RPMI8226 (cell line): ENCODE measurements around the gene C10orf71.
A peak's percentile ranks its signal among the peaks of the same experiment; 100 is the strongest.

Source experiments
- DNase-seq: peaks from one replicate; pipeline ENCODE4 v3.0.0-alpha.2; 2015

C10orf71 gene

GRCh38 chr10:49275896-49276295 is 23.1 kb upstream of the C10orf71 start:
- no peak for DNase-seq

DNA sequence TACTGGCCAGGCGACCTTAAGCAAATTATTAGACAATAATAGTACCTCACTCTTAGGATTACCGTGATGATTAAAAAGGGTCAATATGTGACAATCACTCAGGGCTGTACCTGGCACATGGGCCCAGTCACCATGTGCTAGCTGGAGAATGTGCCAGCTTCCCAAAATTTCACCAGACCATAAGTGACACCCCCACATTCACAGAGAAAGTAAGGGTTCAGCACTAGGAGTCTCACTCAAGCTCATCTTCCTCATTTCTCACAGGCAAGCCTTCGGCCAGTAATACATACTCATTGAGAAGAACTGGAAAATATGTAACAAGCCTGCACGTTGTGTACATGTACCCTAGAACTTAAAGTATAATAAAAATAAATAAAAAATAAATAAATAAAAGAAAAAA is 22.4 kb upstream of the C10orf71 start:
- DNase-seq = no peak

GRCh38 chr10:49277973-49278372 is 21.0 kb upstream of the C10orf71 start:
- DNase-seq = no peak

DNA sequence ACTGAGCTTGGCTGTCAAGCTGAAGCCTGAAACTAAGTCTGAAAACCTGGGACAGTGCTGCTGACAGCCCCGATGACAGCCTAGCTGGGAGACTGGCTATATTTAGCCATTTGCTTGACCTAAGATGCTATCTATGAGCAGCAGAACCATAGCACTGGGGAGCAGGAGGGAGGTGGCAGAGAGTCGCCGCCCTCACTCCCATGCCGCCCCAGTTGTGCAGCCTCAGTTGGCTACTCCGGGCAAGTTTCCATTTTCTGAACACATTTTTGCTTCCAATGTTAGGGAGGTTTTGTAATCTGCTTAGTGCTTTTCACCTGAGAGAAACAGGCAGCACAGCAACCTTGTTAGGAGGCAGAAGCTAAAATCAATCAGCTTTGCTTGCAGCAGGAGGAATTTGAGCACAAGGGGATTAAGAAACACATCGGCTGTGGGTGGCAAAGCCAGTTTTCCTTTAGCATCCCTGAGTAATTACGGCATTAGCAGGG is 20.4 kb upstream of the C10orf71 start:
- no peak for DNase-seq

GRCh38 chr10:49279015-49279880 is 19.7 kb upstream of the C10orf71 start:
- no peak for DNase-seq

DNA sequence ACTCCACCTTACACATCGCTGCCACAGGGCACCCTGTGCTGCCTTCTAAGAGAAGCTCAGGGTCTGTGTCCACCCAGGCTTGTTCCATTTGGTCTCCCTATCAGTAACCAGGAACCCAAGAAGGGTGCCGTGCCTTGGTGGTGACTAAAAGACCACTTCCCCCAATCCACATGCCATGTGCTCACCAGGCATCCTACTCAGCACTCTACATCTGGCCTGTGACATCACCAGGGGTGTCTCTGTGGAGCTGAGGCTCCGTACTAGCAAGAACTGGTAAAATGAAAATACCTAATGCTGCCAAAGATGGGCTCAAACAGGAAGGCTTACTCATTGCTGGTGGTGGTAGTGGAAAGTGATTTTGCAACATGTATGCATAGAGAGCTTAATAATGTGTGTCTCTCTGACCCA is 19.0 kb upstream of the C10orf71 start:
- no peak for DNase-seq

- DNase-seq = no peak
Measured at GRCh38 chr10:49281461-49281860, 17.5 kb upstream of the C10orf71 start.

GRCh38 chr10:49282306-49282705 is 16.7 kb upstream of the C10orf71 start:
- DNase-seq = no peak

GRCh38 chr10:49282879-49283341 is 16.1 kb upstream of the C10orf71 start:
- no peak for DNase-seq

GRCh38 chr10:49283491-49283890 is 15.5 kb upstream of the C10orf71 start:
- DNase-seq = no peak

GRCh38 chr10:49284356-49284755 is 14.6 kb upstream of the C10orf71 start:
- DNase-seq = no peak

DNA sequence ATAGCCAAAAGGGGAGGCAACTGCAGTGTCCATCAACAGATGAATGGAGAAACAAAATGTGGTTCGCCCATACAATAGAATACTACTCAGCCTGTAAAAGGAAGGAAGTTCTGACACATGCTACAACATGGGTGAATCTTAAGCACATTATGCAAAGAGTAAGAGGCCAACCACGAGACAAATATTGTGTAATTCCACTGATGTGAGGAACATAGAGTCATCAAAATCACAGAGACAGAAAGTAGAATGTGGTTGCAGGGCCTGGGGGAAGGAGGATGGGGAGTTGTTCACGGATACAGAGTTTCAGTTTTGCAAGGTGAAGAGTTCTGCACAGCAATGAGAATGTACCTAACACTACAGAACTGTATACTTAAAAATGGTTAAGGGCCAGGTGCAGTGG is 13.7 kb upstream of the C10orf71 start:
- DNase-seq = peak; percentile 54

GRCh38 chr10:49286686-49287085 is 12.3 kb upstream of the C10orf71 start:
- no peak for DNase-seq

- DNase-seq = no peak
Measured at GRCh38 chr10:49287689-49288340, 11.2 kb upstream of the C10orf71 start.

GRCh38 chr10:49288341-49289065 is 10.5 kb upstream of the C10orf71 start:
- DNase-seq = no peak

GRCh38 chr10:49289480-49289879 is 9.5 kb upstream of the C10orf71 start:
- no peak for DNase-seq

DNA sequence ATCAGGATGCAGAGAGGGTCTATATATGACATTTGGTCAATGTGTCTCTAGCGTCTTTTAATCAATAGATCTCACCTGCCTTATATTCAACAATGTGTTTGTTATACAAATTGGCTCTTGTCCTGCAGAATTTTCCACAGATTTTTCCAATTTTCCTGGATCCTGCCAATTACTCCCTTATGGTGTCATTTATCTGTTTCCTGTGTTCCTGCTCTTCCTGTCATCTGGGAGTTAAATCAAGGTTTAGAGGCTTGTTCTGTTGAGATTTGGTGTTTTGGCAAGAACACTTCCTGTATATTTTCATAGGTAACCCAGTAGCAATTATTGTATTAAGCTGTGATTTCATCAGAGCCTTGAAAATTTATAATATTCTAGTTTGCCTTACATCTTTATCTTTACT is 8.8 kb upstream of the C10orf71 start:
- no peak for DNase-seq

GRCh38 chr10:49290607-49291006 is 8.4 kb upstream of the C10orf71 start:
- no peak for DNase-seq

GRCh38 chr10:49292565-49293207 is 6.3 kb upstream of the C10orf71 start:
- DNase-seq = no peak

DNA sequence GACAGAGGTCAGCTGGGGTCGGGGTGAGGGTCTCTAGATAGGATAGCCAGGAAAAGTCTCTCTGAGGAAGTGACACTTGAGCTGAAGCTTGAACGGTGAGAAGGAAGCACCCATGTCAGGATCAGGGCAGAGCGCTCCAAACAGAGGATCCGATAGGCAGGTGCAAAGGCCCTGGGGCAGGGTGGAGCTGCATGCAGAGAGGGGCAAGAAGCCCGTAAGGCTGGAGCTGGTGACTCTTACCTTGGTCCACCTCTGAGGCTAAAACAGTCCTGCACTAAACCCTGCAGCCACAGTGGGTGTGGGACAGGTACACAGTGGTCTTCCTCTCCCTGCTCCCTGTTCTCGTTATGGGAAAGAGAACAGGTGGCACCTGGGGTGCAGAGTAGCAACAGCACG is 5.8 kb upstream of the C10orf71 start:
- DNase-seq = no peak

GRCh38 chr10:49294731-49295130 is 4.2 kb upstream of the C10orf71 start:
- no peak for DNase-seq

- no peak for DNase-seq
Measured at GRCh38 chr10:49295297-49295696, 3.7 kb upstream of the C10orf71 start.

GRCh38 chr10:49296382-49296781 is 2.6 kb upstream of the C10orf71 start:
- no peak for DNase-seq
